ENCODE results near the gene C2CD4B. TPM values are rescaled to one million over a fixed set of nuclear protein-coding genes. Genes with fewer than 3 reads are reported as not detected.

C2CD4B gene
- 1.8 TPM for polyA plus RNA-seq (ENCODE audit: insufficient read length)

- no peak for DNase-seq (ENCODE audit: low read depth)
These were observed at the start of gene C2CD4B for GRCh38 chr15:62165104-62165792. TSS of gene C2CD4B (minus strand) at chr15:62165285. CDS start at chr15:62164984, 301 bp downstream.

GRCh38 chr15:62212741-62213140, 47.7 kb upstream of the C2CD4B start:
- no peak for DNase-seq (ENCODE audit: low read depth)

GRCh38 chr15:62211348-62211747, 46.3 kb upstream of the C2CD4B start:
- DNase-seq (ENCODE audit: low read depth), result no peak

DNA sequence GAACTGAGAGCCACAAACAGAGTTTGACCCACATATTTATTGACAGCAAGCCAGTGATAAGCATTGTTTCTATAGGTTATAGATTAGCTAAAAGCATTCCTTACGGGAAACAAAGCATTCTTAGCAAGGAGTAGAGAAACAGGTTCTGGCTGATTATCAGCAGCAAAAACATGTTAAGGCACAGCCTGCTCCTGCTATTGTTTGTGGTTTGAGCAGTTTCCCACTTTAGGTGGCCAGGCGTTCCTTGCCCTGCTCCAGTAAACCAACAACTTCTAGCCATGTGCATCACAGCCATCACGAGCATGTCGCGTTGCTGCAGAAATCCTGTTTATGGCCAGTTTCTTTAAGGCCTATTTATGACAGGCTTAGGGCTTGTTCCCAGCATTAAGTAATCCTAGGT, 44.7 kb upstream of the C2CD4B start:
- no peak for DNase-seq (ENCODE audit: low read depth)

- DNase-seq (ENCODE audit: low read depth), result no peak
These were observed 44.2 kb upstream of the C2CD4B start for GRCh38 chr15:62209322-62209721.

GRCh38 chr15:62208884-62209283, 43.8 kb upstream of the C2CD4B start:
- no peak for DNase-seq (ENCODE audit: low read depth)

DNA sequence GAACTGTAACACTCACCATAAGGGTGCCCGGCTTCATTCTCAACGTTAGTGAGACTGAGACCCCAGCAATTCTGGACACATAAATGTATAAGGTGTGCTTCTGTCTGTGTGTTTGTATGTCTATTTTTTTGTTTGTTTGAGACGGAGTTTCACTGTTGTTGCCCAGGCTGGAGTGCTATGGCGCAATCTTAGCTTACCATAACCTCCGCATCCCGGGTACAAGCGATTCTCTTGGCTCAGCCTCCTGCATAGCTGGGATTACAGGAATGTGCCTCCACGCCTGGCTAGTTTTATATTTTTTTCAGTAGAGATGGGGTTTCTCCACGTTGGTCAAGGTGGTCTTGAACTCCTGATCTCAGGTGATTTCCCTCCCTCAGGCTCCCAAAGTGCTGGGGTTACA, 43.3 kb upstream of the C2CD4B start:
- no peak for DNase-seq (ENCODE audit: low read depth)

DNA sequence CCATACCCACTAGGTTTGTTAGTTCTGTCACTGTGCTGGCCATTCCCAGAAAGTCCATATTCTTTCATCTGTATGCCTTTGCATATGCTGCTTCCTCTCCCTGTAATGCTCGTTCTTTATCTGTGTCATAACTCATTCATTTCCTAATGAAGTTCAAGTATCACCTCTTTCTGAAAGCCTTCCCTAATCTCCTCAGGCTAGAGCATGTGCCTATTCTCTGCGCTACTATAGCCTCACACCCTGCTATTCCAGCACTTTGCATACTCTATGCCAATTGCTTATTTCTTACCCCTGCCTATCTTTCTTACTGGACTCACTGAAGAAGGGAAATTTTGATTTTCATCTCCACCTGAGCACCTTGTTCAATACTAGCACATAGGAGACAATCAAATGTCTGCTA, 25.6 kb upstream of the C2CD4B start:
- no peak for DNase-seq (ENCODE audit: low read depth)

GRCh38 chr15:62190274-62190673, 25.2 kb upstream of the C2CD4B start:
- no peak for DNase-seq (ENCODE audit: low read depth)

- DNase-seq (ENCODE audit: low read depth), result no peak
These were observed 23.7 kb upstream of the C2CD4B start for GRCh38 chr15:62188744-62189143.

DNA sequence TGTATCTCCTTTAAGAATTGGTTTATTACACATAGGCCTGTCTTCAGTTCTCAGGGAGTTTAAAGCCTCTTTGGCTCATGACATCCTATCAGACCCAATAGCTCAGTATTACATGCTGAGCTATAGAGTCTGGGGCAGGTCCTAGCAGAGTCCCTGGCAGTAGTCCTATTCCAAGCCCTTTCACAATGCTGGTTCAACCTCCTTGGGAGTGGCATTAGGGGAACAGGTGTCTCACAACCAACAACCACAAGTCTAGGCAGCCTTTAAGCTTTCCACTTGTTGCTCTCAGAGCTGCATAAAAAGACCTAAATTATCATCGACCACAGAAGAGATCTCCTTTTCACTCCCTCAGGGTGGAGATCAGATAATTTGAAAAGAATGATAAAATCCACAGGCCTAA, 22.8 kb upstream of the C2CD4B start:
- no peak for DNase-seq (ENCODE audit: low read depth)

- no peak for DNase-seq (ENCODE audit: low read depth)
These were observed 22.3 kb upstream of the C2CD4B start for GRCh38 chr15:62187425-62187824.

DNA sequence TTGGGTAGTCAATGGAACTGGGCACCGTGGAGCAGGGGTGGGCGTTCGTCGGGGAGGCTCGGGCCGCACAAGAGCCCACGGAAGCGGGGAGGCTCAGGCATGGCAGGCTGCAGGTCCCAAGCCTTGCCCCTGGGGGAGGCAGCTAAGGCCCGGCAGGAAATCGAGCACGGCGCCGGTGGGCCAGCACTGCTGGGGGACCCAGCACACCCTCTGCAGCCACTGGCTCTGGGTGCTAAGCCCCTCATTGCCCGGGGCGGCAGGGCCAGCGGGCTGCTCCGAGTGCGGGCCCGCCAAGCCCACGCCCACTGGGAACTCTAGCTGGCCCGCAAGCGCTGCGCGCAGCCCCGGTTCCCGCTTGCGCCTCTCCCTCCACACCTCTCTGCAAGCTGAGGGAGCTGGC, 21.5 kb upstream of the C2CD4B start:
- no peak for DNase-seq (ENCODE audit: low read depth)

- DNase-seq (ENCODE audit: low read depth), result no peak
These were observed 18.0 kb upstream of the C2CD4B start for GRCh38 chr15:62183130-62183529.

- peak; percentile 8 for DNase-seq (ENCODE audit: low read depth)
These were observed 8.1 kb upstream of the C2CD4B start for GRCh38 chr15:62173215-62173614.

DNA sequence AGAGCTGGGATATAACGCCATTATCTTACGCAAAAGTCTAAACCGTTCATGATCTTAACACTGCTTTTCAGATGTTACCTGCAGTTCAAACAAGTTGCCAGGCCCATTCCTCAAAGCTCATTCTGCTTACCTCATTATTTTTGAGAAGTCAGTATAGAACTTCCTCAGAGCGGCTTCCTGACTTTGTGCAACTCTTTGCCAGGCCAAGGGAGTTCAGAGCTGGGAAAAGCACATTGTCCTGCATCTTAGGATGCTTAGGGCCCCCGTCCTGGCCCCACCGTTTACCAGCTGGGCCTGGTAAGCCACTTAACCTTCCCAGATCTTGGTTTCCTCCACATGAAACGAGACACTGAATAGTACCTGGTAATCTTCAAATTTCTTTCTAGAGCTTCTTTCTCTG, 6.8 kb upstream of the C2CD4B start:
- no peak for DNase-seq (ENCODE audit: low read depth)

DNA sequence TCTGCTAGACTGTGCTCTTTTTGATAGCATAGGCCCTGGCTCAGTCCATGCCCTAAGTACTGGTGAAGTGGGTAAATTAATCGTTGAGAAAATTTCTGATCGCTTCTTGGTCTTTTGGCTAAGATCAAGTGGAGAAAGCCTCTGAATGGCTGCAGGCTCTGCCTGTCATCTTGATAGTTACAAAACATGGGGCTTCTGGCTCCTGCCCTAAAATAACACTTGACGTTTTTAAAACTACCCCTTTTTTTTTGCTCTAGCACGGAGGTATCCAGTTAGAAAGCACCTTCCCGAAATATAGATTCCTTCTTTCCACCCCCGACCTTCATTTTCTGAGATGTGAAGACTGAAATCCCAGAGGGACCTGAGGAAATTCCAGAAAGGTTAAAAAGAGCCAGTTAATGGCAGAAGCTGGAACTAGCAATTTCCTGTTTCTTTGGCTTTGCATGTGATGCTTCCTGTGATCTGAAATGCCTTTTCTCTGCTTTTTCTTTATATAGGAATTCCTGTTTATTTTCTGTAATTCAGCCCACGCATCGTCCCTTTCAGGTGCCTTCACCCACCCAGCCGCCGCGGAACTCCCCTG, 799 bp upstream of the C2CD4B start:
- no peak for DNase-seq (ENCODE audit: low read depth)

- DNase-seq (ENCODE audit: low read depth), result no peak
These were observed 535 bp downstream of the C2CD4B start for GRCh38 chr15:62164396-62165103.

- DNase-seq (ENCODE audit: low read depth), result no peak
These were observed 1.1 kb downstream of the C2CD4B start for GRCh38 chr15:62164014-62164395.

DNA sequence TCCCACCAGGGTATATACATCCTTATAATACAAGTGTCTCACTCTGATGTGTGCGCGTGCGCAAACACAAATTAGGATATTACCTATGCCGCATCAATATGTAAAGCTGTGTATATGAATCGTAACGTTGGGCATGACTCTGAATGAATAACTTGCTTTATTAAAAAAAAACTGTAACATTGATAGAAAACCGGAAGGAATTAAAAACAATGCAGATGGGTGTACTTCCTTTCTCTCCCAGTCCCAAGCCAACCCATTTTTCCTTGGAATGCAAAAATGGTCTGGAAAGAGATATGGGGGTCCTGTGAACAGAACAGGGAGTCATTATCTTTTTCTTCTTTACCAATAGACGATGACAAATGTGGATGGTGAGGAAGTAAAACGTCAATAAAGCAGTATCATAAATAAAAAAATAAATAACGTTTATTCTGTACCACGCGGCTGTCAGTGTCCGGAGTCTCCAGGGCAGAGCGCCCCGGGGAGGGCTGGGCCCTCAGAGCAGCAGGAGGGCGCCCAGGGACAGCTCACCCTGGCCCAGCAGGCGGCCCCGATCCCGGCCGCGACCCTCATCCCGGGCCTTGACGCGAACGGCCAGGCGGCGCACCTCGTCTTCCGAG, 1.6 kb downstream of the C2CD4B start:
- no peak for DNase-seq (ENCODE audit: low read depth)

DNA sequence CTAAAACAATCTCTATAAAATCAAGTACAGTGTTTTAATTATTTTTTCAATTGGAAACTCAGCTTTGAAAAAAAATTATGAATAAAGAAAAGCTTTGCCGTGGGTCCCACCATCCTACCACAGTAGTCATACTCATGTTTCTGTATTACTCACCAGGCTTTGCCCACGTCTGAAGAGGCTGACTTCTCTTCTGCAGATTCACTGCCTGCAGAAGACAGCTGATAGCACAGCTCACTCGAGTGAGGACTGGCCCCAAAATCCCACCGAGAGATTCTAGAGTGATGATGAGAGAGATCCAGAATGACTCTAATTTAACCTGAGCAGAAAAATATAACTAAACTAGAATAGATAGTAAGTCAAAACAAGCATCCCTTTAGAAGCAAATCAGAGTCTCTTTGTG, 11.9 kb downstream of the C2CD4B start:
- no peak for DNase-seq (ENCODE audit: low read depth)

DNA sequence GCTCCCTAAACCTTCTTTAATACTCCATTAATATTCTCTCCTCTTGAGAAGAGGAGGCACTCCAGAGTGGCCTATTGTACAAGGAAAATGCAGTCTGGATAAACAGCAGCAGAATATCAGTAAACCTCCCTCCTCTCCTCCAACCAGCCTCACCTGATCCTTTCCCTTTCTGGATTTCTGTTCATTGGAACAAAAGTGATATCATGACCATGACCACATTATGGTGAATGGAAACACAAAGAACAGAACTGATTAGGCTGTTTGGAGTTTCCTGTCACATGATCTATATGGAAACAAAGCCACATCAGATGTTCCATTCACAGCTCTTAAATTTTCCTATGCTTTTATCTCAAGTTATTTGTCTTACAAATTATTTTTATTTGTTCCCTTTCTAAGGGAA, 14.6 kb downstream of the C2CD4B start:
- DNase-seq (ENCODE audit: low read depth), result no peak

DNA sequence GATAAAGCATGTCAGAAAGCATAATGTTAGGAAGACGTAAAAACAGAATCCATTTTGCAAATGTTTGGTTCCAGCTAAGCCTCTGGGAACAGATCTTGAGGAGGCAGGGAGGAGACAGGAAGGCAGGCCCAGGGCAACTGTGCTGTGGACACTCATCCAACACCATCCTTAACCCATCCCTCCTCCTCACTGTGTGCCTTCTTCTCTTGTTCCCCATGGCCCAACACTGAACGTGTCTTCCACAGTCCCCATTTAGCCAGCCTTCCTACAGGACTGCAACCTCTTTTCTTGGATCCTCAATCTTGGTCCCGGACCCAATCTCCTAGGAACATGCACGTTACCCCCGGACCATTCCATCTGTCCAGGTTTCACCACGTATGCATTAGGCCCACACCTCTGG, 15.4 kb downstream of the C2CD4B start:
- DNase-seq (ENCODE audit: low read depth), result no peak
